Lung microvascular endothelial cell (primary cell): ENCODE results near the gene NME7. TPM values are rescaled to one million over a fixed set of nuclear protein-coding genes. Genes with fewer than 3 reads are reported as not detected.
A peak's percentile ranks its signal among the peaks of the same experiment; 100 is the strongest.
"Not testable (repeated sequence)": the region's sequence is repeated elsewhere in the genome, so short reads cannot be mapped to it uniquely, and the experiment has no call there.

Source experiments
- DNase-seq, 2 donors: peaks; one replicate each; pipeline versions ENCODE4 v3.0.0 to v3.0.0-alpha.2; 2010; ENCODE audit warnings: low read depth in 2 of 2
- total RNA-seq: library from RNA; depleted of rRNA; stranded (reverse); fragments of >200 nt; gene quantifications from 2 replicates; pipeline ENCODE4 v1.2.1, GENCODE V29; 2014

The NME7 gene, protein sequence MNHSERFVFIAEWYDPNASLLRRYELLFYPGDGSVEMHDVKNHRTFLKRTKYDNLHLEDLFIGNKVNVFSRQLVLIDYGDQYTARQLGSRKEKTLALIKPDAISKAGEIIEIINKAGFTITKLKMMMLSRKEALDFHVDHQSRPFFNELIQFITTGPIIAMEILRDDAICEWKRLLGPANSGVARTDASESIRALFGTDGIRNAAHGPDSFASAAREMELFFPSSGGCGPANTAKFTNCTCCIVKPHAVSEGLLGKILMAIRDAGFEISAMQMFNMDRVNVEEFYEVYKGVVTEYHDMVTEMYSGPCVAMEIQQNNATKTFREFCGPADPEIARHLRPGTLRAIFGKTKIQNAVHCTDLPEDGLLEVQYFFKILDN
- 9.5 and 12.6 TPM in 2 replicates for total RNA-seq

DNA sequence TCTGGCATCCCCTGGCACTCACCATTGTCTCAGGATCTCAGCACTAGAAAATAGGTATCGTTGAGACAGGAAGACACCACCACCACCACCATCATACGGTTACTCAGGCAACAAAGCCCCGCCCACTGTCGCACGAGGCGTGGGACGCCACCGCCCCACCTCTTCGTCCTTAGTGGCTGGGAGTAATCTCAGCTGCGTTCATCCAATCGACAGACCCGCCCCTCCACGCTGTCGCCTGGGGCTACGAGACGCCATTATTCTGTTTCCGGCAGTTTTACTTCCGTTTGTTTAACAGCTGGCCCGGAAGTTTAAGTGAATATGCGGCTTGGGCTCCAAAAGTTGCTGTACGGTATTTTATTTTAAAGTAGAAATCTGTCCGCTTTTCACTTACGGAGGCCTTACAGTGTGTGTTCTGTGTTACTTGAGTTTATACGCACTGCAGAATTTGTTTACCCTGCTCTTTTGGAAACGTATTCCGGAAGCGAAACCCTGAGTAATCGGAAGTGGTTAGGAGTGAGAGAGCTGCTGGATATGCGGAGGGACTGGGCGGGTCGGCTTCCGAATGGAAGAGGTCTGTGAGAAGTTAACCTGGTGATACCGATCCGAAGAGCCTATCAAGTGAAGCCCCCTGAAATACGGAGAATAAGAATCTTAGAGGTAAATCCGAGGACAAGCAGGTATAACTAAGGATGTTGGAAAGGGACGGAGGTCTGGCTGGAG lies at the start of gene NME7, which contains the start of gene BLZF1:
TSS of gene NME7 (minus strand) at position 112 of the 720 bp plus-strand sequence. CDS start at position 25, 87 bp downstream.
TSS of gene BLZF1 (plus strand) at position 510 of the 720 bp plus-strand sequence. CDS start 1,328 bp downstream, outside the sequence.
- peak; percentile 96 to 98 for DNase-seq

DNA sequence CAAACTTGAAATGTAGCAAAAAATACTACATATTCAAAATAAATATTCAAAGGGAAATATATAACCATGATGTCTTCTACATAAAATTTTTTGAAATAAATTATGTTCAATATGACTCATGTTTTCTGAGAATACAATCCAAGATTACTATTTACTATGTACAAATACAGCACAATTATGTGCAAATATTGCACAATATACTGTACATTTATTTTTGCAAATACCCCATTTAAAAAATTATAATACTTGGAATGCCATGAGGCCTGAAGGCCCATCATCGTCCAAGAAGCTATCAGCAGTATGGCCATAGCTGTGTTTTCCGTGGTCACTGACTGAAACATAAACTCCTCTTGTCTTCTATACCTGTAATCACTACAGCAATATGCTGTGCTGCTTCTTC lies 47.4 kb upstream of the NME7 start:
- no peak for DNase-seq

DNA sequence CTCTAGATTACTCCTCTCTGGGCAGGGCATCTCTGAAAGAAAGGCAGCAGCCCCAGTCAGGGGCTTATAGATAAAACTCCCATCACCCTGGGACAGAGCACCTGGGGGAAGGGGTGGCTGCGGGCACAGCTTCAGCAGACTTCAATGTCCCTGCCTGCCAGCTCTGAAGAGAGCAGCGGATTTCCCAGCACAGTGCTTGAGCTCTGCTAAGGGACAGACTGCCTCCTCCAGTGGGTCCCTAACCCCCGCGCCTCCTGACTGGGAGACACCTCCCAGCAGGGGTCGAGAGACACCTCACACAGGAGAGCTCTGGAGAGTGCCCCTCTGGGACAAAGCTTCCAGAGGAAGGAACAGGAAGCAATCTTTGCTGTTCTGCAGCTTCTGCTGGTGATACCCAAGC lies 40.7 kb upstream of the NME7 start:
- not testable (repeated sequence) for DNase-seq

DNA sequence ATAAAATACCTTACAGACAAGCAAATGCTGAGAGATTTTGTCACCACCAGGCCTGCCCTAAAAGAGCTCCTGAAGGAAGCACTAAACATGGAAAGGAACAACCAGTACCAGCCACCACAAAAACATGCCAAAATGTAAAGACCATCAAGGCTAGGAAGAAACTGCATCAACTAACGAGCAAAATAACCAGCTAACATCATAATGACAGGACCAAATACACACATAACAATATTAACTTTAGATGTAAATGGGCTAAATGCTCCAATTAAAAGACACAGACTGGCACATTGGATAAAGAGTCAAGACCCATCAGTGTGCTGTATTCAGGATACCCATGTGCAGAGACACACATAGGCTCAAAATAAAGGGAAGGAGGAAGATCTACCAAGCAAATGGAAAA lies 35.0 kb upstream of the NME7 start:
- DNase-seq = not testable (repeated sequence)

DNA sequence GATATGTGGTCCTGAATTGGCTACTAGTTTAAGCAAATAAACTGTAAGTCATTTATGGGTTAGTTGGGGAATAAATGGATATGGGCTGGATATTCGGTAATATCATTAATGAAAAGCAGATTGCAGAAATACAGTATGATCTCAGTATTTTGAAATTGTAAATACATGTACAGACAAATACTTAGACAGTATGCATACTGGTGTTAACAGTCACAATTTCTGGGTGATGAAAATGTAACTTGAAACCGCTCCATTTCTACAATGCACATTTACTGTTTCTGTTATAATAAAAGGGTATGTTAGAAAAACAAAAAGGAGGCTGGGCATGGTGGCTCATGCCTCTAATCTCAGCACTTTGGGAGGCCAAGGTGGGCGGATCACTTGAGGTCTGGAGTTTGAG lies 28.4 kb upstream of the NME7 start:
- DNase-seq = no peak

DNA sequence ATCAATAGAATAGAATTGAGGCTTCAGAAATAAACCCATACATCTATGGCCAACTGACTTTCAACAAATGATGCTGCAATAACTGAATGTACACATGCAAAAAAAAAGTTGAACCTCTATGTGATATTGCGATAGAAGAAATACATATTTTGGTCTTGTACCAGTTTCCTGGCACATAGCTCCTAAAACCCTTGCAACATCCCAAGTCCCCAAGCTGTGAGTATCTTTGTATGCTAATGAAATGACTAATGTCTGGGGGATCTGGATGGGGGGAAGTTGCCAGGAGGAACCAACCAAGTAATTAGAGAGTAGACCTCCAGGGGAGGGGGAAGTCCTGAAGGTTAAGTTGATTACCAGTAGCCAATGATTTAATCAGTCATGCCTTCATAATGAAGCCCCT lies 24.8 kb upstream of the NME7 start:
- DNase-seq = no peak

DNA sequence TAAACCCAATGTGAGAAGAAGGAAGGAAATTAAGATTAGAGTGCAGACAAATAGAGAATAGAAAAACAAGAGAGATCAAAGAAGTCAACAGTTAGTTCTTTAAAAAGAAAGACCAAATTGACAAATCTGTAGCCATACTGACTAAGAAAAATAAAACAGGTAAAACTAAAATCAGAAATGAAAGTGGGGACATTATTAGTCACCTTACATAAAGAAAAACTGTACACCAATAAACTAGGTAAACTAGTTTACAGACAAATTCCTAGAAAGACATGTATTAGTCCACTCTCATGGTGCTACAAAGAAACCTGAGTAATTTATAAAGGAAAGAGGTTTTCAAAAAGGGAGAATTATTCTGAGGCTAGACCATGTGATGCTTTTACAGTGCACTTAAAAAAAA lies 22.7 kb upstream of the NME7 start:
- no peak for DNase-seq

DNA sequence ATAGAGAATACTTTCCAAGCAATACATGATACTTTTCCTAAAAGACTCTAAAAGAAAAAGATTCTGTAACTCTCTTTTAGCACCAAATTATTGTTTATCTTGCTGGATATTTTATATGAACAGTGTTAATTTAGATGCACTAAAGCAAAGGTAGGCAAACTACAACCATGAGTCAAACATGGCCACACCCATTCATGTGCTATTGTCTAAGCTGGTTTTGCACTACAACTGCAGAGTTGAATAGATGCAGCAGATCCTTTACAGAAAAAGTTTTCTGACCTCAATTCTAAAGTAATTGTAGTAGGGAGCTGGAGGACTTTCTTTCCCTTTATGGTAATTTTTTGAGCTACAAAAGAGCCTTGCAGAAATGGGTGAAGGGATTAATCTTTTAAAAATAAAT lies 19.8 kb upstream of the NME7 start:
- DNase-seq = no peak

DNA sequence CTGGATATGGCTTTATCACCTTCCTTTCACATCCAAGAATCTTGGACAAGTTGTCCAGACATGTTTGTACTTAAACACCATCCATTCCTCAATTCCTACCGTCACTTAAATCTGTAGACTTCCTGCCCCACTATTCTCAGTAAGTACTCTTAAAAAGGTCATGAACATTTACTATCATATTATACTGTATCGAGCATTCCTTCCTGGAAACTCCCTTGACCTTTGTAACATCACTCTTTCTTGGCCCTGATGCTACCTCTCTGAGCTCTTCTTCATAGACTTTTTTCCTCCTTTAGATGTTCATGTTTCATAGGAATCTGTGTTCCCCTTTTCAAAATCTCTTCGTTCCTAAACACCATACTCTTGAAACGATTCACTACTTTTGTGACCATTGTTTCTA lies 15.9 kb upstream of the NME7 start:
- DNase-seq = no peak

DNA sequence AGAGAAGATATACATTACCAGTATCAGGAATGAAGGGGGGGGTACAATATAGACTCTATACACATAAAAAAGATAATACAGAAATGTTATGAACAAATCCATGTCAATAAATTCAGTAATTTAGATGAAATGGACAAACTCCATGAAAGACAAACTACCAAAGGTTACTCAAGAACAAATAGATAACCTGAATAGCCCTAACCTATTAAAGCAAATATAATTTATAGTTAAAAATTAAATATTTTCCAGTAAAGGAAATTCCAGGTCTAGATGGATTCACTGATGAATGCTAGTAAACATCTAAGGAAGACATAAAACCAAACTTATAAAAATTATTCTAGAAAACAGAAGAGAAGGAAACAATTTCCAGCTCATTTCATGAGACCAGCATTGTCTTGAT lies 13.6 kb upstream of the NME7 start:
- DNase-seq = no peak

DNA sequence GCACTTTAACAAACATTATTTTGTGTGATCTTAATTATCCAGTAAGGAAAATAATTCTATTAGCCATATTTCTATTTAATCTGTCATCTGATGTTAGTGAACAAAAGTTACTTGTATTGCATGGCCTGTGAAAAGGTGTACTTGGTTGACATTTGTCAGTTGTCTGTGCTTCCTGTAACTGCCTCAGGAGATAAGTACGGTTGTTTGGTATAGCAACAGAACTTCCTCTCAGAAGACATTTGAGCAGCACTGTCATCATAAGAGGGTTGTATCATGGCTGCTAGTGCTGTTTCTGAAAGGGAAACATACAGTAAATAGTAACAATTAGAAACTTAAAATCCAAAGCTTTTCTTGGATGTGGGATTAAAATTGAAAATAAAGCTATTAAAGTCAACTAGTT lies 3.8 kb upstream of the NME7 start:
- peak in 1 of 2 donors; percentile 8 for DNase-seq

DNA sequence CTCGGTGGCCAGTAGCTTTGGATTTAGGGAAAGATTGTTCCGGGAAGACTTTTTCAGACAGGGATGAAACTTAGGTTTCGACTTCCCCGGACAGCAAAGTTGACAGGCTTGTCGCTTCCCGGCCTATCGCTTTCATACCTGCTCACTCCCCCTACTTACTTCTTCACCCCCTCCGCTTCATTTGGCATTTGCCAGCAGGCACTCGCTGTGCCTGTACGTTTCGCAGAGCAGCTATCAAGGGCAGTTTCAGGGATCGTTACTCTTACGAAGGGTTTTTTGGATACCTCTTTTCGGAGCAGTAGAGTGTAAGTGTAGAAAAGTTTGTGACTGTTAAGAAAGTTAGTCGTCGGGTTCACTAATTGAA lies 791 bp upstream of the NME7 start:
- DNase-seq = peak in 1 of 2 donors; percentile 39

DNA sequence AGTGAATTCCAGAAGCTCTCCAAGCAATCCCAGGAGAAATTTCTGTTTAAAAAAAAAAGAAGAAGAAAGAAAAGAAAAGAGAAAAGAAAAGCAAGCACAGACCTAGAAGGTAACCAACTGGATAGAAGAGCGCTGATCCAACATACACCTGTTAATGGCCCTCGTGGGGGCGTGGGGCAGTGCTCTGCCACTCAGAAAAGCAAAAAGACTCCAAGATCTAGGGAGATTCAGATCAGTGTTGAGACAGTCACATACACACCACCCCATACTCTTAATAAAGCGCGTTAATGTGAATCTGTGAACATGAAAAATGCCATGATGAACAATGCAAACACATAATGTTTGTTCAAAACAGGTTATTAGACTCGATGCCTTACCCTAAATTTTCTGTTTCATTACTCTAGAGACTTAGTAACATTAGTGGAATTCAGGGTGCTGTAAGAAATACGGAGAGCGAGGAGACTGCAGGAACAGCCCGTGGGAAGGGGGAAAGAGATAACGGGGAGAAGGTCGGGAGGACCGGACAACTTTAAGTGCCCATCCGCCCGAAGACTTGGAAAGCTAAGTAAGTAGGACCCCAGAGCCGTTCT lies 406 bp downstream of the NME7 start:
- DNase-seq = no peak

DNA sequence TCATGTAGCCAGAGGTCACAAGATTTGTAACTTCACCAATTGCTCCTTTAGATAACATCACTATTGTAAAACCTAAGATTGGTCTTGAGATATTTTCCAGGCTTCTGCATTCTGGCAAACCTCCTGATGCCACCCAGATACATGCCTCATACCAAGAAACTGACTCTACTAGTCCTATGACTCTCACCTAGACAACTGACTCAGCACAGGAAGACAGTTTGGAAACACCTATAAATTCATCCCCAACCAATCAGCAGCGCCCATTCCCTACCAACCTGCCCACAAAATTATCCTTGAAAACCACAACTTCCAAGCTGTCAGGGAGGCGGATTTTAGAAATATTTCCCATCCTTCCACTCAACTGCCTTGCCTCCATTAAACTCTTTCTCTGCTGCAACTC lies 2.6 kb downstream of the NME7 start:
- no peak for DNase-seq

DNA sequence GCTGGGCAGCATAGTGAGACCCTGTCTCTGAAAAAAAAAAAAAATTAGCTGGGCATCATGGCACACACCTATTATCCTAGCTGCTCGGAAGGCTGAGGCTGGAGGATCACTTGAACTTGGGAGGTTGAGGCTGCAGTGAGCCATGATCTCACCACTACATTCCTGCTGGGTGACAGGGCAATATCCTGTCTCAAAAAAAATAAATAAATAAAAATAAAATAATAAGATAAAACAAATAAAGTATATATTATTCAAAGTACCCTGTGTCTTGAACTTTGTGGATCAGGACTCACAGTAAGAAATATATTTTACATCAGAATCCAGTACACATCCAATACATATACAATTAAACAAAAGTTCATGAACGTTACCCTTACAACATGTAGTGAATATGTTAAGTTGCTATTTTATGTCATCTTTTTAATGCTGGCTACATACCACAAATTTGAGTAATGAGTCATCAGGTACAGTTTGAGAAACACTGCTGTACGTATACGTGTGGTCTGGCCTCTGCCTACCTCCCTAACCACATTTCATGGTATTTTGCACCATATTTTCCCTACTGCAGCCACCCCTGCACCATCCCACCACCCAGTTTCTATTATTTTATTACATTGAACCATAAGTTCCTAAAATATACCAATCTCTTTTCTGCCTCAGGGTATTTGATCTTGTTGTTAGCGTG lies 4.4 kb downstream of the NME7 start:
- peak; percentile 7 to 67 for DNase-seq

DNA sequence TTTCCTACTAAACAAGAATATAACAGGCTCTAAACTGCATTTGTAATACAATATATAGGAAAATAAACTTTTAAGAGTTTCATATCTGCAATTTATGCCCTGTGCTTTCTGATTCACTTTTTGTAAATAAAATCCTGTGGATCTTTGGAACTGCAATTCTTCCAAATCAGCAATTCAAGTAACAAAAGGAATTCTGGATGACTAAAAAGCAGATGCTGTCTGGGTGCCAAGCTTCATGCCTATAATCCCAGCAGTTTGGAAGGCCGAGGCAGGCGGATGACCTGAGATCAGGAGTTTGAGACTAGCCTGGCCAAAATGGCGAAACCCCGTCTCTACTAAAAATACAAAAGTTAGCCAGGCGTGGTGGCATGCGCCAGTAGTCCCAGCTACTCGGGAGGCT lies 6.3 kb downstream of the NME7 start:
- no peak for DNase-seq

DNA sequence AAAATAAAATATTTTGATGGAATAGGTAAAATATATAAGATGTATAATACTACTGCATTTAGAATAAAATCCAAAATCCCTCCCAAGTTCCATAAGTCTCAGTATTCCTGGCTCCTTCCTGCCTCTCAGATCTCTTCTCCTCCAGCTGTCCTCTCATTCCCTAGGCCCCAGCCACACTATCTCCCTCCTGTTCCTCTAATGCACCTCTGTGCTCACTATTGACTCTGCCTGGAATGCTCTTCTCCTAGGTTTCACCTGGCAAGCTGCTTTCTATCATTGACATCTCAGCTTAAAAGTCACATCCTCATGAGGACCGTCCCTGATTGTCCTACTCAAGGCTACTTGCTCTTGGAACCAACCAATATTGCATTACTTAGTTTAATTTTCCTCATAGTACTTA lies 7.2 kb downstream of the NME7 start:
- DNase-seq = no peak

DNA sequence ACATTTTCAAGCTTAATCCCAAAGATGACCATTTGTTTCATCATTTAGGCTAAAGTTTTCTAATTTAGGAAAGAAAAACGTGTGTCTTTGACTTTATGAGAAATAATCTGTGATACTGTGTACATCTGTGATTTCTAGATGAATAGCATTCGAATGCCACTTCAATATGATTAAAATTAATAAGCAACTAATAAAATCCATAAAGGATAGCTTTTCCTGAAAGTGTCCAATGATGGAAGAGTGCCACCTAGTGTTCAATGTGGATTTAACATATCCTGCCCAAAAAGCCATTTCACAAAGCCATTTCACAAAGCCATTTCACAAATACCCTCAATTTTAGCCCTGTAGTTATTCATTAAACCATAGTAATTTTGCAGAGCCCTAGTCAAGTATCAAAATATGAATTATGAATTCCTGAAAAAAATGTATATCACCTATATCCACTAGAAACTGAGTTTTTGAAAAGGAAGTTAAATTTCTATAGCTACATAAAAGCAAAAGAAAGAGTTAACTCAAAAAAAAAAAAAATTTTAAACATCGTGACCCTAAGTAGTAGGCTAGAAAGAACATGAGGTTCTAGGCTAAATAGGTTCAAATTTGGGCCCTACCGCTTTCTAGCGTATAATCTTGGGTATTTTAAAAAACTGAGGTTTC lies 19.1 kb downstream of the NME7 start:
- DNase-seq = peak; percentile 68 to 80

DNA sequence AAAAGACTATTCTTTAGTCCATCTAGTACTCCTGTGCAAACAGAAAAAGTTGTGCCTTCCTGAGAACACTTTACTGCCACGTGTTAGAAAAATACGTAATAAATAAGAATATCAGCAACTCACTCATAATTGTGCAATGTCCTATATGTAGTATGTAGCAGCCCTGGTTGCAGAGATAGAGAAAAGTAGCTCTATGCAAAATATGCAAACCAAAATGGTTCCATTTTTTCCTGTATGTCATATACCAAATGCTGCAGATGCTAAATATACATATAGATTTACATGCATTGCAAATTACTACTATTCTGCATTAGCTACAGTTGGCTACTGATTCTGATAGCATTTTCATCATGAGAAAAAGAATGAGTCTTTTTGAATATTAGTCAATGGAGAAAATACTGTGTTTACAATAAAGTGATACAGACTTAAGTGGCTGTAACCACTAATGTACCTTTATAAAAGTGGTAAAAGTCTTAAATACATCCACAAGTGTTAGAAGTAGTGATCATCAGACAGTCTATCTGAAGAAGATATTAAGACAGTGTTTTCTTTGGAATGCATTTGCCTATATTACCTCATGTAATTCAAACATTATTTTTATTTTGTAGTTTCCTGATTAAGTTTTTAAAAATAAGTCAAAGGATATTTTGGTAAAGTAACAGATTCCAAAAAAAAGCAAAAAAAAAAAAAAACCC lies 19.8 kb downstream of the NME7 start:
- DNase-seq = no peak

DNA sequence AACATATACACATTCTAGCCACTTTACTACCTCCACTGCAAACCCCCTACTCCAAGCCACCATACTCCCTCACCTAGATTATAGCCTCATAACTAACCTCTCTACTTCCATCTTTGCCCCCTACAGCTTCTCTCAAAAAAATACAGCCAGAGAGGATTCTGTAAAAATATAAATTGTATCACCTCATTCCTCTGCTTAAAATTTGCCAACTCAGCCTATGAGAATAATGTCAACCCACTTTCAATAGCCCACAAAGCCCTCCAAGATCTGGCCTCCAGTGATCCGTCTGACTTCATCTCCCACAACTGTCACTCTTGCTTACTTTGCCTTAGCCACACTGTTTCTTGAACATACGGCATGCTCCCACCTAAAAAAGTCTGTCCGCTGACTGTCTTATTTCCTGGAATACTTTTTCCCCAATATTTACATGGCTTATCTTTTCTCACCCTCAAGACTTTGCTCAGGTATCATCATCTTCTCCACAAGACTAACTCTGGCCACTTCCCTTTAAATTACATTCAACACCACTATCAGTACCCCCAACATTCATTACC lies 21.5 kb downstream of the NME7 start:
- no peak for DNase-seq

DNA sequence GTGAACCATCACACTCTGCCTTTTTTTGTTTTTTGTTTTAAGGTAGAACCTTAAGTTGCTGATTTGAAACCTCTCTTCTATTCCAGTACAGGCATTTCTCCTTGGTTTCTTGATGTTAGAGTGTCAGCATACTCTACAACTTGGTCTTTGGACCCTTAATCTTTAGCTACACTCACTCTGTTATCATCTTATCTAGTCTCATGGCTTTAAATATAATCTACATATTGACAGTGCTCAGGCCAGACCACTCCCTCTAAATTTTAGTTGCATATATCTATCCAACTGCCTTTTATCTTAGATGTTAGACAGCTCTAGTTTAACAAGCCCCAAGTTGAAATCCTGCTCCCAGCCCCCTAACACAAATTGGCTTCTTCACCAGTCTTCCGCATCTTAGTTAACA lies 22.1 kb downstream of the NME7 start:
- no peak for DNase-seq
